H9 (cell line): ENCODE data around the gene STK32C. TPM values are rescaled to one million over a fixed set of nuclear protein-coding genes. Genes with fewer than 3 reads are reported as not detected.
A peak's percentile ranks its signal among the peaks of the same experiment; 100 is the strongest.

Source experiments
- DNase-seq: peaks from one replicate; pipeline ENCODE4 v3.0.0-alpha.2; 2017
- H2AFZ ChIP-seq: one replicate; pipeline ENCODE4 v1.6.1; 2013; ENCODE audit warnings: mild to moderate bottlenecking, low read length, control low read depth, moderate library complexity
- H2AK5ac ChIP-seq: 2 replicates; pipeline ENCODE4 v1.6.1; 2013; ENCODE audit warnings: low read length, control low read depth, mixed read lengths; ENCODE audit not compliant: insufficient read length
- H2BK120ac ChIP-seq: one replicate; pipeline ENCODE4 v1.6.1; 2013; ENCODE audit warnings: low read depth, mild to moderate bottlenecking, low read length, control low read depth, inconsistent platforms; ENCODE audit not compliant: poor library complexity, severe bottlenecking
- H2BK12ac ChIP-seq: 2 replicates; pipeline ENCODE4 v1.6.1; 2013; ENCODE audit warnings: low read length, control low read depth, mixed read lengths, low read depth; ENCODE audit not compliant: insufficient read length
- H2BK15ac ChIP-seq: 2 replicates; pipeline ENCODE4 v1.6.1; 2013; ENCODE audit warnings: low read depth, low read length, control low read depth
- H2BK20ac ChIP-seq: one replicate; pipeline ENCODE4 v1.6.1; 2013; ENCODE audit warnings: low read depth, mild to moderate bottlenecking, low read length, control low read depth, inconsistent platforms; ENCODE audit not compliant: poor library complexity, severe bottlenecking
- H2BK5ac ChIP-seq: 2 replicates; pipeline ENCODE4 v1.6.1; 2013; ENCODE audit warnings: low read length, control low read depth, mixed read lengths; ENCODE audit not compliant: insufficient read length
- H3K14ac ChIP-seq: 2 replicates; pipeline ENCODE4 v1.6.1; 2013; ENCODE audit warnings: low read length, control low read depth; ENCODE audit not compliant: insufficient read depth
- H3K18ac ChIP-seq: 2 replicates; pipeline ENCODE4 v1.6.1; 2013; ENCODE audit warnings: low read depth, mild to moderate bottlenecking, mixed read lengths, low read length, control low read depth; ENCODE audit not compliant: insufficient read length
- H3K23ac ChIP-seq: 2 replicates; pipeline ENCODE4 v1.6.1; 2013; ENCODE audit warnings: low read length, control low read depth, mixed read lengths, low read depth; ENCODE audit not compliant: insufficient read length
- H3K23me2 ChIP-seq: 2 replicates; pipeline ENCODE4 v1.6.1; 2013; ENCODE audit warnings: low read depth, mild to moderate bottlenecking, mixed read lengths, low read length, control low read depth; ENCODE audit not compliant: insufficient read length, poor library complexity, severe bottlenecking
- H3K27ac ChIP-seq: 2 replicates; pipeline ENCODE4 v1.5.1; 2013; ENCODE audit warnings: low read length, control low read depth, mixed read lengths, low read depth; ENCODE audit not compliant: insufficient read length
- H3K27me3 ChIP-seq: 2 replicates; pipeline ENCODE4 v1.6.1; 2013; ENCODE audit warnings: low read length, control low read depth, inconsistent platforms; ENCODE audit not compliant: insufficient read depth
- H3K4ac ChIP-seq: 2 replicates; pipeline ENCODE4 v1.6.1; 2013; ENCODE audit warnings: low read depth, mild to moderate bottlenecking, control low read depth, inconsistent platforms, low read length, moderate library complexity
- H3K4me1 ChIP-seq: 2 replicates; pipeline ENCODE4 v1.6.1; 2013; ENCODE audit warnings: low read length, control low read depth, inconsistent platforms; ENCODE audit not compliant: insufficient read depth
- H3K4me2 ChIP-seq: 2 replicates; pipeline ENCODE4 v1.6.1; 2013; ENCODE audit warnings: low read length, control low read depth, mixed read lengths; ENCODE audit not compliant: insufficient read length, insufficient read depth
- H3K56ac ChIP-seq: 2 replicates; pipeline ENCODE4 v1.6.1; 2013; ENCODE audit warnings: low read depth, mild to moderate bottlenecking, mixed read lengths, low read length, control low read depth; ENCODE audit not compliant: insufficient read length
- H3K79me1 ChIP-seq: 2 replicates; pipeline ENCODE4 v1.6.1; 2013; ENCODE audit warnings: low read depth, mild to moderate bottlenecking, moderate library complexity, low read length, control low read depth, inconsistent platforms; ENCODE audit not compliant: insufficient read depth, poor library complexity, severe bottlenecking
- H3K79me2 ChIP-seq: 2 replicates; pipeline ENCODE4 v1.6.1; 2013; ENCODE audit warnings: low read length, control low read depth, inconsistent platforms; ENCODE audit not compliant: insufficient read depth
- H3K9ac ChIP-seq: 2 replicates; pipeline ENCODE4 v1.6.1; 2013; ENCODE audit warnings: low read length, control low read depth, mixed read lengths; ENCODE audit not compliant: insufficient read length; ENCODE audit errors: extremely low read depth
- H3K9me3 ChIP-seq: one replicate; pipeline ENCODE4 v1.6.1; 2013; ENCODE audit warnings: low read depth, low read length, inconsistent platforms; ENCODE audit not compliant: control insufficient read depth
- H3T11ph ChIP-seq: one replicate; pipeline ENCODE4 v1.6.1; 2013; ENCODE audit warnings: mild to moderate bottlenecking, low read length, control low read depth, inconsistent platforms
- H4K20me1 ChIP-seq: one replicate; pipeline ENCODE4 v1.6.1; 2013; ENCODE audit not compliant: control insufficient read depth, insufficient read length, insufficient read depth
- H4K5ac ChIP-seq: 2 replicates; pipeline ENCODE4 v1.6.1; 2013; ENCODE audit warnings: low read depth, mild to moderate bottlenecking, mixed read lengths, low read length, control low read depth; ENCODE audit not compliant: insufficient read length
- H4K8ac ChIP-seq: replicated peaks from 2 replicates; pipeline ENCODE4 v1.6.1; 2013; ENCODE audit warnings: low read length, control low read depth, mixed read lengths, low read depth; ENCODE audit not compliant: insufficient read length
- H4K91ac ChIP-seq: 2 replicates; pipeline ENCODE4 v1.6.1; 2013; ENCODE audit warnings: low read depth, mild to moderate bottlenecking, moderate library complexity, mixed read lengths, low read length, control low read depth; ENCODE audit not compliant: insufficient read length
- H3K27ac Mint-ChIP-seq, 3 experiments: 2 replicates in 2 of 3; 3 replicates in 1 of 3; pipeline ENCODE4 v1.8.0; 2020 to 2021; ENCODE audit warnings: mixed read lengths in 3 of 3, mild to moderate bottlenecking in 1 of 3, moderate library complexity in 1 of 3
- H3K27me3 Mint-ChIP-seq: 2 replicates; pipeline ENCODE4 v1.8.0; 2021; ENCODE audit warnings: low read depth, mild to moderate bottlenecking, moderate library complexity, mixed read lengths
- H3K36me3 Mint-ChIP-seq, 3 experiments: 2 replicates in 2 of 3; 3 replicates in 1 of 3; pipeline ENCODE4 v1.8.0; 2020 to 2021; ENCODE audit warnings: low read depth in 3 of 3, mixed read lengths in 3 of 3; ENCODE audit not compliant: insufficient read depth in 1 of 3
- H3K4me1 Mint-ChIP-seq, 2 experiments: 2 replicates each; pipeline ENCODE4 v1.8.0; 2020; ENCODE audit warnings: mixed read lengths in 2 of 2
- H3K4me3 Mint-ChIP-seq, 2 experiments: 2 replicates in 1 of 2; 3 replicates in 1 of 2; pipeline ENCODE4 v1.8.0; 2020 to 2021; ENCODE audit warnings: mild to moderate bottlenecking in 2 of 2, mixed read lengths in 2 of 2, moderate library complexity in 1 of 2
- H3K9me3 Mint-ChIP-seq, 2 experiments: 2 replicates in 1 of 2; 3 replicates in 1 of 2; pipeline ENCODE4 v1.8.0; 2020; ENCODE audit warnings: mild to moderate bottlenecking in 2 of 2, mixed read lengths in 2 of 2, moderate library complexity in 1 of 2
- CTCF ChIP-seq: fragments of 200-600 bp; sonication (generic); conservative IDR thresholded peaks from 3 replicates; pipeline ENCODE4 v1.8.0; 2021; ENCODE audit warnings: antibody characterized with exemption, mild to moderate bottlenecking
- WGBS: extraction: QIAGEN DNeasy Blood & Tissue Kit; methylation state at CpG from one replicate; pipeline ENCODE4 v1.1.7; 2013; ENCODE audit warnings: missing lambda C conversion rate, low lambda C conversion rate, mixed read lengths; ENCODE audit not compliant: insufficient read length; ENCODE audit errors: extremely low coverage; 5-methylcytosine and 5-hydroxymethylcytosine counted together
- total RNA-seq: library from RNA; stranded (reverse); gene quantifications from 2 replicates; pipeline ENCODE4 v1.2.1, GENCODE V29; 2021

Gene STK32C
- total RNA-seq, 1 experiment from 2014 or later = 11.3 TPM

GRCh38 chr10:132176623-132177500, 130.9 kb downstream of the STK32C start:
- Histone ChIP-seq H3K27me3 (no peaks in the 10 kb centered on the region), H3K27ac (no peak overlapping the region)
- no peak overlapping the region for H3K27ac Mint-ChIP-seq

More at GRCh38 chr10:132176623-132177500, 130.9 kb downstream of the STK32C start:
- Histone ChIP-seq H2AFZ (no peak overlapping the region), H3K79me2 (no peaks in the 10 kb centered on the region), H2BK5ac (no peak overlapping the region), H3K56ac (no peak overlapping the region), H3K9me3 (no peaks in the 10 kb centered on the region), H4K91ac (no peak overlapping the region), H3T11ph (no peak overlapping the region), H2BK20ac (no peak overlapping the region), H3K4me2 (no peak overlapping the region), H4K8ac (no peak overlapping the region), H2BK120ac (no peak overlapping the region), H3K18ac (no peak overlapping the region), H3K4me1 (no peaks in the 10 kb centered on the region), H3K9ac (no peak overlapping the region), H4K20me1 (peaks cover 2% of the 10 kb centered on the region), H3K79me1 (no peaks in the 10 kb centered on the region), H3K4ac (no peak overlapping the region), H3K14ac (no peak overlapping the region), H4K5ac (no peak overlapping the region), H3K23me2 (peaks cover 2% of the 10 kb centered on the region), H3K23ac (no peak overlapping the region), H2BK15ac (no peak overlapping the region), H2BK12ac (no peak overlapping the region), H2AK5ac (no peak overlapping the region)
- no CpG with 5 or more reads among the region's 19 CpGs for WGBS
- TF ChIP-seq CTCF = no peak
- Mint-ChIP-seq H3K27me3 (peaks cover 74% of the 10 kb centered on the region), H3K9me3 (peaks cover 6 to 22% of the 10 kb centered on the region in 2 experiments), H3K4me1 (peaks cover 12 to 13% of the 10 kb centered on the region in 2 experiments), H3K4me3 (peak overlapping the region in 1 of 2 experiments; percentile 38; a peak in 2 of 5 replicates), H3K36me3 (peaks cover 5 to 8% (median 5%) of the 10 kb centered on the region in 3 experiments; a peak in 5 of 7 replicates)
- no peak for DNase-seq
